Measurements from ENCODE around the gene SCN9A. TPM values are rescaled to one million over a fixed set of nuclear protein-coding genes. Genes with fewer than 3 reads are reported as not detected.
"Not testable (repeated sequence)": the region's sequence is repeated elsewhere in the genome, so short reads cannot be mapped to it uniquely, and the experiment has no call there.

SCN9A gene
- total RNA-seq, 1 experiment from 2014 or later = 0.86 TPM

- DNase-seq (ENCODE audit: low read depth) = no peak
These were observed 40.9 kb downstream of the SCN9A start for GRCh38 chr2:166334805-166335204.

GRCh38 chr2:166333801-166334200 is 41.9 kb downstream of the SCN9A start:
- no peak for DNase-seq (ENCODE audit: low read depth)

DNA sequence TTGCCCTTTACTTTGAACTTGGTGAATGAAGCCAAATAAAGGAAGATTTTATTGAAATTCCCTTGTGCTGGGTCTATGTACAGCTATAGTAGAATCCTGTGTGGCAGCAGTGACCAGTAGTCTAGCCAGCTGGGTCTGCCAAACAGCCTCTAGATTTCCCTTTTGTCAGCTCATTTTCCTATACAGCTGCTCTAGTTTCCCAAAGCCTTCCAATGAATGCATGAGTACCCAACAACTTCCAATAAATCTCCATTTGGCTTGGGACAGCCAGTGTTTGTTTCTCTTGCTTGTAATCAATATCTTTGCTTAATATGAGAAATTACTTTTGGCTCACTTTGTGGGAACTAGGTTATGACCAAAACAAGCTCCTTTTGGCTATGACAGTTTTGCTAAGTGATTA is 43.6 kb downstream of the SCN9A start:
- DNase-seq (ENCODE audit: low read depth) = no peak

DNA sequence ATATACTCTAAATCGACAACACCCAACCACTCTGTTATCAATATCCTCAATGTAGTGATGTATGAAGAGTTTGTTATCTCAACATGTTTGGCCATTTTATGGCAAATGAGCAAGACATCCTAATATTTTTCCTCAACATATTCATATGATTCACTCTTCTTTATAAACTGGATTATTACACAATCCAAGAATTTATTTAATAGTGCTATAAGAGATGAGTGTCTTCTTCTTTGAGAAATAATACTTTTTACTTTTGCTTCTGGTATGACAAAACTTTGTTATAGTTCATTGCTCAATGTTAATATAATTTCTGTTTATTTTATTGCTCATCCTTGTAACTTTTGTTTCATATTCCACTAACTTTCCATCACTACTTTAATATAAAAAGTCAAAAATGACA is 44.3 kb downstream of the SCN9A start:
- no peak for DNase-seq (ENCODE audit: low read depth)

DNA sequence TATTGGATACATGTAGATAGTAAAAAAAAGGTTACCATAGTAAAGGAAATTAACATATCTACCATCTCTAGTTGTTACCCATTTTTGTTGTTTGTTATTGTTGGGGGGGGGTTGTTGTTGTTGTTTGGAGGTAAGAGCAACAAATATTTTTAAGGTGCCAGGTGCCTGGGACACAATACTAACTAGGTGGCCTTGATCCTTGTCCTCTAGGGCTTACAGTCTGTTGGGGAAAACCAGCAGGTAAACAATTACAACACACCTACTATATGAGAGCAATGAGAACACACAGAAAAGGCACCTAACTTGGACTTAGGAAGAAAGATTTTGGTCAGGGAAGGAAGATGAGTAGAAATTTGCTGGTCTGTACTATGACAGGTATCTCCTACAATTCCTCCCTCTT is 46.3 kb downstream of the SCN9A start:
- DNase-seq (ENCODE audit: low read depth) = no peak

DNA sequence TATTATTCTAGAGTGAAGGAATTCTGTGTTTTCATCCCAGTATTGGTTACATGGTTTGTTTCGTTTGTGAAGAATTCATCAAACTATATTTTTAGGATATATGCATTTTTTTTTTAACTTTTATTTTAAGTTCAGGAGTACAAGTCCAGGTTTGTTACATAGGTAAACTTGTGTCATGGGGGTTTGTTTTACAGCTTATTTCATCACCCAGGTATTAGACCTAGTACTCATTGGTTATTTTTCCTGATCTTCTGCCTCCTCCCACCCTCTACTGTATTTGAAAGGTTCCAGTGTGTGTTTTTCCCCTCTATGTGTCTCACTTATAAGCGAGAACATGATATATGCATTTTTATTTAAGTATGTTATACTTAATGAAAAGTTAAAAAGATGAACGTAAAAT is 47.6 kb downstream of the SCN9A start:
- DNase-seq (ENCODE audit: low read depth) = no peak

- DNase-seq (ENCODE audit: low read depth) = peak; percentile 7
These were observed 54.7 kb downstream of the SCN9A start for GRCh38 chr2:166321076-166321475.

DNA sequence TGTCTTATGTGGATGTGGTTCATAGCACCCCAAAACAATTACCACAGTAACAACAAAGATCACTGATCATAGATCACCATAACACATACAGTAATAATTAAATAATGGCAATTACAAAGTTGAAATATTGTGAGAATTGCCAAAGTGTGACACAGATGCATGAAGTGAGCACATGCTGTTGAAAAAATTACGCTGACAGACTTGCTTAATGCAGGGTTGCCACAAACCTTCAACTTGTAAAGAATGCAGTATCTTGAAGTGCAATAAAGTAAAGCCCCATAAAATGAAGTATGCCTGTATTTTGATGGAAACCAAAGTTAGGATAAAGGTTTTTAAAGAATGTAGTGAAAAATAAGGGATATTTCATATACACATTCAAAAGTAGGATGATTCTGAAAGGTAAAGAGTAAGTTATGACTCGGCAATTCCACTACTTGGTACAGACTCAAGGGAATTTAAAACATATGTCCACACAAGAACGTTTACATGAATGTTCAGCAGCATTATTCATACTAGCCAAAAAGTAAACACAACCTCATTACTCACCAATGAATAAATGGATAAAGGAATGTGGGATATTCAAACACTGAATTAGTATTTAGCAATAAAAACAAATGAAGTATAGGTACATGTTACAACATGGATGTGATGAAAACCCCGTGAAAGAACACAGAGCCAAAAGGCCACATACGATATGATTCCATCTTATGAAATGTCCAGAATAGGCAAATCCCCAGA is 61.6 kb downstream of the SCN9A start:
- DNase-seq (ENCODE audit: low read depth) = peak; percentile 18

- DNase-seq (ENCODE audit: low read depth) = not testable (repeated sequence)
These were observed 62.9 kb downstream of the SCN9A start for GRCh38 chr2:166312863-166313262.

- DNase-seq (ENCODE audit: low read depth) = no peak
These were observed 68.4 kb downstream of the SCN9A start for GRCh38 chr2:166307326-166307725.

GRCh38 chr2:166304656-166305055 is 71.1 kb downstream of the SCN9A start:
- DNase-seq (ENCODE audit: low read depth) = no peak

DNA sequence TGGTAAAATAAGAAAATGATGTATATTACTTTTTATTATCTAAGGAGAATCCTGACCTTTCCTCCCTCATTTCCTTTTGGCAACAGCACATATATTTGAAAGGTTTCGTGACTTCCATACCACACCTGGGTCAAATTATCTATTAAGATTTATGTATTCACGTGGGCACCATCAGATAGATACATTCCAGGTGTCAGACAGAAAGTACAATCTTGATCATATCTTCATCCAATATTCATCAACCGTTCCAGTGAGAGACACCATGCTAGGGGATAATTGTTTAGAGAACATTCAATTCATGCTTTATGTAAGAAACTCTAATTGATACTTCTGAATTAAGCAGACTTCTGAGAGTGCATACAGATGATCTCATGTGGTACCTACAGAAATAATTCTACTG is 73.7 kb downstream of the SCN9A start:
- no peak for DNase-seq (ENCODE audit: low read depth)

DNA sequence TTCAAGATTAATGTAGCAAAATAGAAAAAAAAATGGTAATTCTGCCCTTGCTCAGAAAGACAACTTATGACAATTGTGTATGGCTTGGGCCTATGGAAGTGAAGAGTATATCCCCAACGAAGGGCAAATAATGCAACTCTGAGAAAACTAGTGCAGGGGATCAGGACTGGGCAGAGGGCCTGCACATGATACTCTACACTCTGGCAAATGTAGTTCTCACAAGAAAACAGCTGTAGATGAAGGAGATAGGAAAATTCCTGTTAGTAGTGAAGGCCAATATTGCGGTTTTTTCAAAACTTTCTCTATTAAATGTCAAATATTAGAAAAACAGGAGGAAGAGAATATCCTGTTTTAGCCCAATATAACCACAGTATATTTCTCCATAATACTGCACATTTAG is 77.8 kb downstream of the SCN9A start:
- DNase-seq (ENCODE audit: low read depth) = no peak

- no peak for DNase-seq (ENCODE audit: low read depth)
These were observed 81.8 kb downstream of the SCN9A start for GRCh38 chr2:166293984-166294383.

DNA sequence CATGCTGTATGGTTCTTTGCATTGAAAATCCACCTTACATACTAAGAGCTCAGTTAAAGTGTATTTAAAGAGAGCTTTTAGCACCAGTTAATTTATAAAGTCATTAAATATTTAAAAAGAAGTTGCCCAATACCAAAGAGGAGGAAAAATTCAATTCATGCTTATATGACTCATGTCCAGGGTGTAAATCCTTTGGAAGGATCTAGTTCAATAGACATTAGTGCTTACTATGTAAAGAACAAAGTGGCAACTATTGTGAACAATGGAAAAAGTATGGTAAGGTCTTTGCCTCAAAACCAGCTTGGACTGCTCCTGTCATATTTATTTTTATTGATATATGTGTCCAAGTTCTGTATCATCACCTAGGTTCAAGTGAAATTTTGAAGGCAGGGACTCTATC is 90.5 kb downstream of the SCN9A start:
- DNase-seq (ENCODE audit: low read depth) = no peak

DNA sequence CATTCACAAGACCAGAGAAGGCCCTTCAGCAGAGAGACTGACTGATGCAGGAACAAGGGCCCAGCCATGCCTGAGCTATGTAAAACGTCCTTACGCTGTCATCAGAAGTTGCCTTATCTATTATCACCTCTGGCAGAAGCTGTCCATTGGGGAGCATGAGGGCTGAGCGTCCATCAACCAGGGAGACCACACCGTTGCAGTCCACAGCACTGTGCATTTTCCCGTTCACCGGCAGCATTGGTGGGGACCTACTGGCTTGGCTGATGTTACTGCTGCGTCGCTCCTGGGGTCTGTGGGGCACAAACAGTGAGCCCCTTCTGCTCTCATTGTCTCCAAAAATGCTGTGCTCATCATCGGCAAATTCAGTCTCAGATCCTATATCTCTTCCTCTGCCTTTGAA is 91.4 kb downstream of the SCN9A start:
- no peak for DNase-seq (ENCODE audit: low read depth)

DNA sequence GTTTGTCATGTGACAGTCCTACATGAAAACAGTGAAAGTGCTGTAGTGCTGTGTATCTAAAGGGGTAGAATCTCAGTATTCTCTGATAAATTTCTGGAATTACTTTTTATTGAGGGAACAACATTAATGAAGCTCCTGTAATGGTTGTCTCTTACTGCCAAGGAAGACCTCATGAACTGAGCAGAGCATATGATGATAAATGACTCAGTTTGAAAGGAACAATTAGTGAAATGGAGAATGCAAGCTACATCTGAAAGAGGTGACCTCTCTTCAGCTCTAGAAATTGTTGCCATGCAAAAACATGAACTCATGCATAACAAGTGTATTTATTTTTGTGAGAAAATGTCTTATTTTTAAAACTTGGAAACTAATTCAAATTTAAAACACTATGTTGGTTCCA is 93.6 kb downstream of the SCN9A start:
- DNase-seq (ENCODE audit: low read depth) = no peak

- DNase-seq (ENCODE audit: low read depth) = no peak
These were observed 96.9 kb downstream of the SCN9A start for GRCh38 chr2:166278856-166279255.

DNA sequence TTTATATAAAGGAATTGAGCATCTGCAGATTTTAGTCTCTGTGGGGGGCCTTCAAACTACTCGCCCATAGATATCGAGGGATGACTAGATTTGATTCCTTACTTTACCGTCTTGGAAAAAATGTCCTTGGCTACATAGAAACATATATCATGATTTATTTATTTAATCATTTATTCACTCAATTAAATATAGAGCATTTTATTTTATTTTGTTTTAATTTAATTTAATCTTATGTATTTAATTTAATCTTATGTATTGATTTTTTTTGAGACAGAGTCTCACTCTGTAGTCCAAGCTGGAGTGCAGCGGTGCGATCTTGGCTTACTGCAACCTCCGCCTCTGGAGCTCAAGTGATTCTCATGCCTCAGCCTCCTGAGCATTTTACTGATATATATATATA is 105.4 kb downstream of the SCN9A start:
- no peak for DNase-seq (ENCODE audit: low read depth)

DNA sequence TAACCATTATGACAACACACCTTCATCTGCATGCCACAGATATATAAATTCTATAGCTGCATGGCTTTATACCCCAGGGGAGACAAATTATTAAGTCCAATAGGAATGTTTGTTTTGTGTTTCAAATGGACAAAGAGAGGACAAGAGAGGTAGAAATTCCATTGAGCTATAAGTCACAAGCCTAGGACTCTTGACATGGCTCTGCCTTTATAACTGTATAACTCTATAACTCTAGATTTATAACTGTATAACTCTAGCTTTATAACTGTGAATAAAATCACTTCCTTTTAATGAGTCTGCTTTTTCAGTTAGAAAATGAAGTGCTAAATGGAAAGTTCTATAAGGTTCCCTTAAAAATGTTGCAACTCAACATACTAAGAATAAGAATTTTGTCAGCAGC is 106.4 kb downstream of the SCN9A start:
- no peak for DNase-seq (ENCODE audit: low read depth)

DNA sequence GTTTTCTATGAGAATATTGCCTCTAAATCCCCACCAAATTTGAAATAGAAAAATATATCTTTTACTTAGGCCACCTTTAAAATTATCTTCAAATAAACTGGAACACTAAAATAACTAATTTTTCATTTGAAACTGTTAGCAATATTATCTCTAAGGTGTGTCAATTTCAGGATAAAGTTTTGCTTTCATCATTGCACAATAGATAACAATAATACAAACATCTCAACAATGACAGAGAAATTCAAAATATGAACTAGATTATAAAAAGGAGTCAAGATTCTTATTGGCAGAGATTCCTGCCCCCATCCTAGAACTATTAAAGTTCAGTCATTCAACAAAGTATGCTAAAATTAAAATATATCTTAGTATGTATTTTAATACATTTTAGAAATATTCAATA is 117.9 kb downstream of the SCN9A start:
- no peak for DNase-seq (ENCODE audit: low read depth)

DNA sequence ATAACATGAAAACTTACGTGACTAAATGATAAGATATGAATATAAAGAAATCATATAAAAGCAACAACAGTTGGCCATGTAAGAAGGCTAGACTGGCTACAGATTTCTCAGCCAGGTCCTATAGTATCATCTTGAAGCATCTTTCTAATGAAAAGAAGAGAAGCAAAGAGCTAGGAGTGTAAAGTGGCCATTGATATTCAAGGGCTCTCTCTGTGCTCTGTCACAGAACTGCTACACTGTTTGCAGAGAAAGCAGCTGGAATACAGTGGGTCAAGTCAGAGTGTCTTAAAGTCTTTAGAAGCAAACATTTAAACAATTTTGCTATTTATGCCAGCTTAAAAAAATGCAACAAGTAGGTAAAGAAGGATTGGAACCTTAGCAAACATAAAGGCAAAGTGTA is 118.8 kb downstream of the SCN9A start:
- no peak for DNase-seq (ENCODE audit: low read depth)

- DNase-seq (ENCODE audit: low read depth) = no peak
These were observed 126.4 kb downstream of the SCN9A start for GRCh38 chr2:166249318-166249717.

- no peak for DNase-seq (ENCODE audit: low read depth)
These were observed 128.8 kb downstream of the SCN9A start for GRCh38 chr2:166246901-166247300.

Measured in M059J (cell line).